Activated naive CD8-positive, alpha-beta T cell treated with anti-CD3 and anti-CD28 coated beads, Interleukin-2, amount 50 U/mL, for 24 hours (primary cell): ENCODE measurements around the gene NXF3.
"Not testable (repeated sequence)": the region's sequence is repeated elsewhere in the genome, so short reads cannot be mapped to it uniquely, and the experiment has no call there.

Experiments used
- ATAC-seq: fragments of 150-1000 bp; cut with Tn5 transposase; one replicate; pipeline ENCODE4 v1.10.0; 2021
- DNase-seq: peaks from one replicate; pipeline ENCODE4 v3.0.0; 2021
- H3K27ac Mint-ChIP-seq: one replicate; pipeline ENCODE4 v1.8.0; 2021; ENCODE audit warnings: mild to moderate bottlenecking, mixed read lengths
- H3K27me3 Mint-ChIP-seq: one replicate; pipeline ENCODE4 v1.8.0; 2021; ENCODE audit warnings: mixed read lengths
- H3K36me3 Mint-ChIP-seq: one replicate; pipeline ENCODE4 v1.8.0; 2021; ENCODE audit warnings: low read depth, mixed read lengths
- H3K4me1 Mint-ChIP-seq: one replicate; pipeline ENCODE4 v1.8.0; 2021; ENCODE audit warnings: mixed read lengths
- H3K4me3 Mint-ChIP-seq: one replicate; pipeline ENCODE4 v1.8.0; 2021; ENCODE audit warnings: mild to moderate bottlenecking, moderate library complexity, mixed read lengths
- H3K9me3 Mint-ChIP-seq: one replicate; pipeline ENCODE4 v1.8.0; 2021; ENCODE audit warnings: mixed read lengths

NXF3 gene, protein sequence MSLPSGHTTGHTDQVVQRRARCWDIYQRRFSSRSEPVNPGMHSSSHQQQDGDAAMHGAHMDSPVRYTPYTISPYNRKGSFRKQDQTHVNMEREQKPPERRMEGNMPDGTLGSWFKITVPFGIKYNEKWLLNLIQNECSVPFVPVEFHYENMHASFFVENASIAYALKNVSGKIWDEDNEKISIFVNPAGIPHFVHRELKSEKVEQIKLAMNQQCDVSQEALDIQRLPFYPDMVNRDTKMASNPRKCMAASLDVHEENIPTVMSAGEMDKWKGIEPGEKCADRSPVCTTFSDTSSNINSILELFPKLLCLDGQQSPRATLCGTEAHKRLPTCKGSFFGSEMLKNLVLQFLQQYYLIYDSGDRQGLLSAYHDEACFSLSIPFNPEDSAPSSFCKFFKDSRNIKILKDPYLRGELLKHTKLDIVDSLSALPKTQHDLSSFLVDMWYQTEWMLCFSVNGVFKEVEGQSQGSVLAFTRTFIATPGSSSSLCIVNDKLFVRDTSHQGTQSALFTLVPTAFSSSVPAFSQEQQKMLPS

GRCh38 chrX:103092942-103093341, at the start of gene NXF3:
NXF3 (minus strand) TSS chrX:103093143; CDS start chrX:103093023, 120 bp downstream.
- ATAC-seq (no peak), DNase-seq (no peak)
- Mint-ChIP-seq H3K4me1 (no peaks in the 10 kb centered on the region), H3K27me3 (no peaks in the 10 kb centered on the region), H3K9me3 (no peaks in the 10 kb centered on the region), H3K4me3 (no peak within 1 kb of the TSS), H3K27ac (no peak within 1 kb of the TSS), H3K36me3 (no peaks in the 10 kb centered on the region)

- not testable (repeated sequence) for H3K27ac Mint-ChIP-seq, ATAC-seq, H3K27me3 Mint-ChIP-seq, H3K4me1 Mint-ChIP-seq, H3K4me3 Mint-ChIP-seq, H3K9me3 Mint-ChIP-seq, H3K36me3 Mint-ChIP-seq, DNase-seq
Observed at GRCh38 chrX:103136528-103136927, 43.6 kb upstream of the NXF3 start.

DNA sequence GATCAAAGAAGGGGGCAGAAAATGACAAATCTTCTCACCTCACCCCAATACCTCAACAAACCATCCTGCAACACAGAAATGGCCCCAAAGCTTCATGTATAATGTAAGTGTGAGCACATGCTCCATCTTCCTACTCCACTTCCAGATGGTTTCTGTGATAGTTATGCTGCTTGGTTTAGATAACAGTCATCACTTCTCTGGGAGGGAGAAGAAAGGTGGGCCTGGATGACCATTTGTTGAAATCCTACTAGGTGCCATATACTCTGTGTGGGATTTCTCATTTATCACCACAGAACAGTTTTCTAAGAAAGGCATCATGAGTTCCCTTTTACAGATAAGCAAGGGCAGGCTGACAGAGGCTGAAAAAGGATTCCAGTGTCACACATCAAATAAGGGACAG, 31.3 kb upstream of the NXF3 start:
- DNase-seq (no peak), ATAC-seq (no peak)
- Mint-ChIP-seq H3K4me3 (no peak overlapping the region), H3K36me3 (no peaks in the 10 kb centered on the region), H3K4me1 (peaks cover 7% of the 10 kb centered on the region), H3K27ac (no peak overlapping the region), H3K9me3 (no peaks in the 10 kb centered on the region), H3K27me3 (no peaks in the 10 kb centered on the region)

- no peaks in the 10 kb centered on the region for H3K9me3 Mint-ChIP-seq
- no peaks in the 10 kb centered on the region for H3K36me3 Mint-ChIP-seq
- DNase-seq (no peak), ATAC-seq (no peak)
- H3K27me3 Mint-ChIP-seq: no peaks in the 10 kb centered on the region
- H3K27ac Mint-ChIP-seq: no peak overlapping the region
- H3K4me3 Mint-ChIP-seq: no peak overlapping the region
- H3K4me1 Mint-ChIP-seq: no peaks in the 10 kb centered on the region
Observed at GRCh38 chrX:103120748-103121147, 27.8 kb upstream of the NXF3 start.

DNA sequence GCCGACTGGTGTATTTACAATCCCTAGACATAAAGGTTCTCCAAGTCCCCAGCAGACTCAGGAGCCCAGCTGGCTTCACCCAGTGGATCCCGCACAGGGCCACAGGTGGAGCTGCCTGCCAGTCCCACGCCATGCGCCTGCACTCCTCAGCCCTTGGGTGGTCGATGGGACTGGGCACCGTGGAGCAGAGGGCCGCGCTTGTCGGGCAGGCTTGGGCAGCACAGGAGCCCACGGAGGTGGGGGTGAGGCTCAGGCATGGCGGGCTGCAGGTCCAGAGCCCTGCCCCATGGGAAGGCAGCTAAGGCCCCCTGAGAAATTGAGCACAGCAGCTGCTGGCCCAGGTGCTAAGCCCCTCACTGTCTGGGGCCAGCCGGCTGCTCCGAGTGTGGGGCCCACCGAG, 24.0 kb upstream of the NXF3 start:
- H3K27ac Mint-ChIP-seq, H3K4me1 Mint-ChIP-seq, H3K9me3 Mint-ChIP-seq, H3K27me3 Mint-ChIP-seq, DNase-seq, H3K4me3 Mint-ChIP-seq, ATAC-seq, H3K36me3 Mint-ChIP-seq: not testable (repeated sequence)

GRCh38 chrX:103109497-103109896, 16.6 kb upstream of the NXF3 start:
- H3K9me3 Mint-ChIP-seq, H3K27me3 Mint-ChIP-seq, ATAC-seq, H3K4me3 Mint-ChIP-seq, H3K36me3 Mint-ChIP-seq, H3K4me1 Mint-ChIP-seq, H3K27ac Mint-ChIP-seq, DNase-seq: not testable (repeated sequence)

DNA sequence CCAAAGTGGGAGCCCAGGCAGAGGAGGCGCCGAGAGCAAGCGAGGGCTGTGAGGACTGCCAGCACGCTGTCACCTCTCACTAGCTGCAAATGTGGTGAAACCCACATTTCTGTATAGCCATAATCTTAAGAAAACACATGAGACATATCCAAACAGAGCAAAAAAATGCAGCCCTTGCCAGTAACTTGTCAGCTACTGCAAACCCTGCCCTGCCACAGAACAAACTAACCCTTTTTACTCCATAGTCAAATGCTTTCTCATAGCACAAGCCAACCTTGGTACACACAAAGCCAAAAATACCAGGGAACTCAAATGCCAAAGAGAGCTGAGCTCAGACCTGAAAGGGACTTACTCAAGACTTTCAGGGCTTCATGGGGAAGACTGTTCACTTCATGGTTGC, 14.9 kb upstream of the NXF3 start:
- DNase-seq (no peak), ATAC-seq (no peak)
- H3K27me3 Mint-ChIP-seq: no peaks in the 10 kb centered on the region
- no peak overlapping the region for H3K27ac Mint-ChIP-seq
- no peak overlapping the region for H3K4me3 Mint-ChIP-seq
- H3K36me3 Mint-ChIP-seq: no peaks in the 10 kb centered on the region
- peaks cover 9% of the 10 kb centered on the region for H3K9me3 Mint-ChIP-seq
- no peaks in the 10 kb centered on the region for H3K4me1 Mint-ChIP-seq

DNA sequence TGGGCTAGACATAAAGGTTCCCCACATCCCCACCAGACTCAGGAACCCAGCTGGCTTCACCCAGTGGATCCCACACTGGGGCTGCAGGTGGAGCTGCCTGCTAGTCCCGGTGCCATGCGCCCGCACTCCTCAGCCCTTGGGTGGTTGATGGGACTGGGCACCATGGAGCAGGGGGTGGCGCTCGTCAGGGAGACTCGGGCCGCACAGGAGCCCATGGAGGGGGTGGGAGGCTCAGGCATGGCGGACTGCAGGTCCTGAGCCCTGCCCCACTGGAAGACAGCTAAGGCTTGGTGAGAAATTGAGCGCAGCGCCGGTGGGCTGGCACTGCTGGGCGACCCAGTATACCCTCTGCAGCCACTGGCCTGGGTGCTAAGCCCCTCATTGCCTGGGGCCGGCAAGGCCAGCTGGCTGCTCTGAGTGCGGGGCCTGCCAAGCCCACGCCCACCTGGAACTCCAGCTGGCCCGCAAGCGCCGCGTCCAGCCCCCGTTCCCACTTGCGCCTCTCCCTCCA, 14.3 kb upstream of the NXF3 start:
- not testable (repeated sequence) for H3K36me3 Mint-ChIP-seq, H3K27me3 Mint-ChIP-seq, H3K4me3 Mint-ChIP-seq, H3K27ac Mint-ChIP-seq, DNase-seq, H3K4me1 Mint-ChIP-seq, H3K9me3 Mint-ChIP-seq, ATAC-seq

- H3K4me3 Mint-ChIP-seq, H3K36me3 Mint-ChIP-seq, DNase-seq, H3K27ac Mint-ChIP-seq, H3K4me1 Mint-ChIP-seq, H3K9me3 Mint-ChIP-seq, H3K27me3 Mint-ChIP-seq, ATAC-seq: not testable (repeated sequence)
Observed at GRCh38 chrX:103104370-103104769, 11.4 kb upstream of the NXF3 start.

GRCh38 chrX:103103866-103104265, 10.9 kb upstream of the NXF3 start:
- H3K36me3 Mint-ChIP-seq, DNase-seq, H3K27me3 Mint-ChIP-seq, H3K4me1 Mint-ChIP-seq, ATAC-seq, H3K4me3 Mint-ChIP-seq, H3K27ac Mint-ChIP-seq, H3K9me3 Mint-ChIP-seq: not testable (repeated sequence)

GRCh38 chrX:103101299-103102042, 8.5 kb upstream of the NXF3 start:
- no peak overlapping the region for H3K4me3 Mint-ChIP-seq
- ATAC-seq (no peak), DNase-seq (no peak)
- H3K4me1 Mint-ChIP-seq: no peaks in the 10 kb centered on the region
- H3K27me3 Mint-ChIP-seq: no peaks in the 10 kb centered on the region
- no peaks in the 10 kb centered on the region for H3K9me3 Mint-ChIP-seq
- no peak overlapping the region for H3K27ac Mint-ChIP-seq
- no peaks in the 10 kb centered on the region for H3K36me3 Mint-ChIP-seq

DNA sequence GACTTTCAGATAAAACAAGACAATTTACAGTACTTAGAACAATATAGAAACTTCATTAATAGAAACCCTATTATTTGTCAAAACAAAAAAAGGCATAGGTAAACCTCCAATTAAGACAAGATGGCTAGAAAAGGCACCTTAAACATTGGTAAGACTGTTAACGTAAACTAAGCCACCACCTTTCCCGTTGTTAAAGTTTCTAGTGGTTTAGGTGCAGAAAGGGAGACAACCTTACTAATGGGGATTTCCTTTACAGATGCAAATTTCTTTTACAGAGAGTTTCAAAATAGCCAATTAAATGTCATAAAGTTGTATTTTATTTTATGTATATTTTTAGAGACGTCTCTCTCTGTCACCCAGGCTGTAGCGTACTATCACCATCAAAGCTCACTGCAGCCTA, 7.5 kb upstream of the NXF3 start:
- Mint-ChIP-seq H3K27me3 (no peaks in the 10 kb centered on the region), H3K4me3 (no peak overlapping the region), H3K4me1 (no peaks in the 10 kb centered on the region), H3K27ac (no peak overlapping the region), H3K36me3 (no peaks in the 10 kb centered on the region), H3K9me3 (no peaks in the 10 kb centered on the region)
- DNase-seq: no peak
- ATAC-seq: no peak

DNA sequence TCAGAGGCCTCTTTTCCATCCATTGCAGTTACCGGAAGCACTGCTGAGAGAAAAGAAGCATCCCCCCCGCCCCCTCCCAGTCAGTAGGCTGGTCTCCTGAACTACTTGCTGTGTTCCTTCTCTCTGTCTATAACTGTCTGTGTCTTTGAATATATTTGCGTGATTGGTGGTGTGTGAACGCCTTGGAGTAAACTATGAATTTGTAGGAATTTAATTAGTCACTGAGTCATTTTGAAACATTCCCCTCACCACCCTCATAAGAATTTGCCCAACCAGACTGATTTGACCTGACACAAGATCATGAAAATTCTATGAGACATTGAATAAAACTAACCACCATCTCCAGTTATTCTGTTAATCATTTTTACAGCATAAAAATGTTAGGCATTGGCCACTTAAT, 6.7 kb upstream of the NXF3 start:
- no peaks in the 10 kb centered on the region for H3K27me3 Mint-ChIP-seq
- ATAC-seq (no peak), DNase-seq (no peak)
- no peaks in the 10 kb centered on the region for H3K9me3 Mint-ChIP-seq
- no peak overlapping the region for H3K27ac Mint-ChIP-seq
- H3K36me3 Mint-ChIP-seq: no peaks in the 10 kb centered on the region
- H3K4me3 Mint-ChIP-seq: no peak overlapping the region
- no peaks in the 10 kb centered on the region for H3K4me1 Mint-ChIP-seq

DNA sequence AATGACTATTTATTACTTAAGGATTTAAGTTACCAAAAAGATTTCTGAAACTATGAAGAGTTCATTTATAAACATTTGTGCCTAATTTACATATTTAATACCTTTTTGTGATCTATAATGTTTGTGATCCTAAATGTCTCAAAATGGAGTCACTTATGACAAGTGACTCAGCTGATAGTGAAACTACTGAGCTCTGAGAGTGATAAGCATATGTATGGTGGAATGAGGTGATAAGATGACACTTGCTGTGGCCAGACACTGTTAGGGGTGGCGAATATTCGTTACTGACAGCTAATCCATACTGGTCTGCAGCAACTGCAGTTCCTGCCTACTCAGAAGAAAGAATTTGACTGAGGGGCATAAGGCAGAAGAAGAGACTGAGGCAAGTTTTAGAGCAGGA, 5.5 kb upstream of the NXF3 start:
- Mint-ChIP-seq H3K27me3 (no peaks in the 10 kb centered on the region), H3K36me3 (no peaks in the 10 kb centered on the region), H3K4me3 (no peak overlapping the region), H3K9me3 (no peaks in the 10 kb centered on the region), H3K4me1 (no peaks in the 10 kb centered on the region), H3K27ac (no peak overlapping the region)
- ATAC-seq (no peak), DNase-seq (no peak)

DNA sequence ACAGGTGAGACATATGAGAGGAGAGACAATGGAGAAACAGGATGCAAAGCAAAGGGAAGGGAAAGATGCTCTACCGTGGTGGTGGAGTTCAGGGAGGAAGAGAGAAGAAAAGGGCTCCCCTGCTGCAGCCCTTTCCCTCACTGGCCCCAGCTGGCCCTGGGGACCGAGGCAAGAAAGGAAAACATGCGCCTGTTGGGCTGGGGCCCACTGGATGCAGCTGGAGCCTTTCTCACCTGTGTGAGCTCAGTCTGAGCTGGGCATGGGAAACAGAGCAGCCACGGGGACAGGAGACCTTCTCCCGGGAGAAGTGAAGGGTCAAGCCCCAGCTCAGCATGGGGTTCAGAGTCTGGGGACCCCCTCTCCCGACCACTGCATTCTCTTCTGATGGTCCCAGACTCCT, 11.9 kb downstream of the NXF3 start:
- Mint-ChIP-seq H3K36me3 (no peaks in the 10 kb centered on the region), H3K4me1 (no peaks in the 10 kb centered on the region), H3K27me3 (peaks cover 3% of the 10 kb centered on the region), H3K27ac (no peak overlapping the region), H3K4me3 (no peak overlapping the region), H3K9me3 (no peaks in the 10 kb centered on the region)
- ATAC-seq: no peak
- no peak for DNase-seq
